GM21526 (cell line): ENCODE measurements around the gene PRPF6.

Experiments
- ATAC-seq: cut with Tn5 transposase; IDR thresholded peaks from one replicate; pipeline ENCODE4 v1.9.1; 2021; ENCODE audit warnings: moderate library complexity; ENCODE audit not compliant: unreplicated experiment, low FRiP score

PRPF6 gene

GRCh38 chr20:64071341-64072332 lies 90.7 kb downstream of the PRPF6 start:
- ATAC-seq = no peak

GRCh38 chr20:64072498-64073063 lies 91.6 kb downstream of the PRPF6 start:
- no peak for ATAC-seq

- ATAC-seq = no peak
These were observed 92.7 kb downstream of the PRPF6 start for GRCh38 chr20:64073476-64074183.

- no peak for ATAC-seq
These were observed 93.4 kb downstream of the PRPF6 start for GRCh38 chr20:64074184-64074789.

GRCh38 chr20:64074963-64075362 lies 94.0 kb downstream of the PRPF6 start:
- no peak for ATAC-seq

- ATAC-seq = no peak
These were observed 94.6 kb downstream of the PRPF6 start for GRCh38 chr20:64075556-64075955.

GRCh38 chr20:64076061-64076997 lies 95.4 kb downstream of the PRPF6 start:
- ATAC-seq = no peak

- no peak for ATAC-seq
These were observed 96.2 kb downstream of the PRPF6 start for GRCh38 chr20:64077094-64077493.

- no peak for ATAC-seq
These were observed 96.6 kb downstream of the PRPF6 start for GRCh38 chr20:64077541-64077875.

- ATAC-seq = no peak
These were observed 97.1 kb downstream of the PRPF6 start for GRCh38 chr20:64077876-64078551.

GRCh38 chr20:64078934-64079272 lies 98.0 kb downstream of the PRPF6 start:
- ATAC-seq = no peak

- no peak for ATAC-seq
These were observed 98.5 kb downstream of the PRPF6 start, which contains the start of gene RGS19 for GRCh38 chr20:64079273-64080012. RGS19 (minus strand) TSS chr20:64079518; CDS start chr20:64076886, 2,632 bp downstream.

GRCh38 chr20:64080013-64080812 lies 99.3 kb downstream of the PRPF6 start, which contains the start of gene OPRL1:
OPRL1 (plus strand) TSS chr20:64080082; CDS start chr20:64092721, 12,639 bp downstream.
- ATAC-seq = no peak

GRCh38 chr20:64080813-64081623 lies 100.1 kb downstream of the PRPF6 start:
- no peak for ATAC-seq

- ATAC-seq = no peak
These were observed 100.7 kb downstream of the PRPF6 start for GRCh38 chr20:64081624-64081964.

GRCh38 chr20:64082126-64082731 lies 101.3 kb downstream of the PRPF6 start:
- no peak for ATAC-seq
